ENCODE results near the gene GARIN5A. TPM values are rescaled to one million over a fixed set of nuclear protein-coding genes. Genes with fewer than 3 reads are reported as not detected.
"Not testable (repeated sequence)": the region's sequence is repeated elsewhere in the genome, so short reads cannot be mapped to it uniquely, and the experiment has no call there.

GARIN5A gene
- total RNA-seq, 1 donor from 2014 or later, result 1.1 TPM

DNA sequence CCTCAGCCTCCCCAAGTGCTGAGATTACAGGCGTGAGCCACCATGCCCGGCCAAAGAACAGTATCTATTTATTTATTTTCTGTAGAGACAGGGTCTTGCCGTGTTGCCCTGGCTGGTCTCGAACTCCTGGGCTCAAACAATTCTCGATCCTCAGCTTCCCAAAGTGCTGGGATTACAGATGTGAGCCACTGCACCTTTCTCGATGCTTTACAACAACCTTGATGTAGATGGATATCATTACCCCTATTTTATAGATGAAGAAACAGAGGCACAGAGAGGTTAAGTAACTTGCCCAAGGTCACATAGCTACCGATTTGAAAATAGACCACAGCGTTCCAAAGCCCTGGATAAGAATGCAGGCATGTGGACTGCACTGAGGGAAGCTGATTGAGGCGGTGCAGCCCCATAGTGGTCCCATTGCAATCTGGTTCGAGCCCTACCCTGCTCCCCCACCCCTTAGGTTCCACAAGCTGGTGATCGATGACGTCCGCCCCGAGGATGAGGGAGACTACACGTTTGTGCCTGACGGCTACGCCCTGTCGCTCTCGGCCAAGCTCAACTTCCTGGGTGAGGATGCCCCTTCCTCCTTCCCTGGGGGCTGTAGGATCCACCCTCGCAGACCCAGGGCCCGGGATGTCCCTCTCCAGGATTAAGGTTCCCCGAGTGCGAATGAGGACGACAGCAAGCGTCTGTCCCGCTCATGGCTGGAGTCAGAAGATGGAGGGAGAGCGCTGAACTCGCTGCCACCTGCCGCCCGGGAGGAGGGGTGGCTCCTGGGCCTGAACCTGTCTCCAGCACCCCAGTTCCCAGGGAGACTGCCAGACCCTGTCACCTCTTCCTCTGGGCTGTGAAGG lies 26.1 kb downstream of the GARIN5A start:
- no peak overlapping the region for H3K4me3 Mint-ChIP-seq
- TF ChIP-seq, protein P1, sequence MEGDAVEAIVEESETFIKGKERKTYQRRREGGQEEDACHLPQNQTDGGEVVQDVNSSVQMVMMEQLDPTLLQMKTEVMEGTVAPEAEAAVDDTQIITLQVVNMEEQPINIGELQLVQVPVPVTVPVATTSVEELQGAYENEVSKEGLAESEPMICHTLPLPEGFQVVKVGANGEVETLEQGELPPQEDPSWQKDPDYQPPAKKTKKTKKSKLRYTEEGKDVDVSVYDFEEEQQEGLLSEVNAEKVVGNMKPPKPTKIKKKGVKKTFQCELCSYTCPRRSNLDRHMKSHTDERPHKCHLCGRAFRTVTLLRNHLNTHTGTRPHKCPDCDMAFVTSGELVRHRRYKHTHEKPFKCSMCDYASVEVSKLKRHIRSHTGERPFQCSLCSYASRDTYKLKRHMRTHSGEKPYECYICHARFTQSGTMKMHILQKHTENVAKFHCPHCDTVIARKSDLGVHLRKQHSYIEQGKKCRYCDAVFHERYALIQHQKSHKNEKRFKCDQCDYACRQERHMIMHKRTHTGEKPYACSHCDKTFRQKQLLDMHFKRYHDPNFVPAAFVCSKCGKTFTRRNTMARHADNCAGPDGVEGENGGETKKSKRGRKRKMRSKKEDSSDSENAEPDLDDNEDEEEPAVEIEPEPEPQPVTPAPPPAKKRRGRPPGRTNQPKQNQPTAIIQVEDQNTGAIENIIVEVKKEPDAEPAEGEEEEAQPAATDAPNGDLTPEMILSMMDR (conservative IDR thresholded peaks at IDR 0.05), result no peak
- peaks cover 8% of the 10 kb centered on the region for H3K27me3 Mint-ChIP-seq (ENCODE audit: low read depth)
- peak overlapping the region; percentile 43 for H3K27ac Mint-ChIP-seq (ENCODE audit: unreplicated experiment)
- no peak for DNase-seq (ENCODE audit: low read depth, low spot score)
- no peaks in the 10 kb centered on the region for H3K4me1 Mint-ChIP-seq
- H3K36me3 Mint-ChIP-seq (ENCODE audit: low read depth), result no peaks in the 10 kb centered on the region
- H3K9me3 Mint-ChIP-seq, result peaks cover 3% of the 10 kb centered on the region

DNA sequence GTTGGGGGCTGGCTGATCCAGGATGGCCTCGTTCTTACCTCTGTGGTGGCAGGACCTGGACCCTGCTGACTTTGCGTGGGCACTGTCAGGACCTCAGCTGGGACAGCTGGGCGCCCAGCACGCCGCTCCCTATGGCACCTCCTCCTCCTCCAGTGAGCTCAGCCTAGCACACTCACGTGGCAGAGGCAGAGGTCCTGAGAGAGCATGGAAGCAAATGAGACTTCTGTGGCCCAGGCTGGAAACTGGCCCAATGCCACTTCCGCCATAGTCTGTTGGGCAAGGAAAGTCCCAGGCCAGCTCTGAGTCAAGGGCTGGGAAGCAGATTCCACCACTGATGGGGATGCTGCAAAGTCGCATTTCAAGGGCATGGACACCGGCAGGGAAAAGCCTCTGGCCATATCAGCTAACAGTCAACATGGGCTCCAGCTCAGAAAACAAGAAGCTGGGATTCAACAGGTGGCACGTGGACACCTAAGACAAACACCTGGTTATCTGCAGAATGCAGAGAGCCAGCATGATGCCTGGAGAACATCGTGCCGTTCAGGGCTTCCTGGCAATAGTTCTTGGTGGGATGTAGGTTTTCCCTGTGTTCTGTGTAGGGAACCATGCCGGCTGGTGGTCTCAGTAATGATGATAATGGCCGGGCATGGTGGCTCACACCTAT lies 27.3 kb downstream of the GARIN5A start:
- H3K27ac Mint-ChIP-seq (ENCODE audit: unreplicated experiment), result no peak overlapping the region
- no peaks in the 10 kb centered on the region for H3K36me3 Mint-ChIP-seq (ENCODE audit: low read depth)
- H3K4me1 Mint-ChIP-seq, result no peaks in the 10 kb centered on the region
- no peak overlapping the region for H3K4me3 Mint-ChIP-seq
- H3K27me3 Mint-ChIP-seq (ENCODE audit: low read depth), result peaks cover 10% of the 10 kb centered on the region
- peaks cover 3% of the 10 kb centered on the region for H3K9me3 Mint-ChIP-seq
- DNase-seq (ENCODE audit: low read depth, low spot score), result no peak
- TF ChIP-seq, protein P1 (conservative IDR thresholded peaks at IDR 0.05), result no peak

DNA sequence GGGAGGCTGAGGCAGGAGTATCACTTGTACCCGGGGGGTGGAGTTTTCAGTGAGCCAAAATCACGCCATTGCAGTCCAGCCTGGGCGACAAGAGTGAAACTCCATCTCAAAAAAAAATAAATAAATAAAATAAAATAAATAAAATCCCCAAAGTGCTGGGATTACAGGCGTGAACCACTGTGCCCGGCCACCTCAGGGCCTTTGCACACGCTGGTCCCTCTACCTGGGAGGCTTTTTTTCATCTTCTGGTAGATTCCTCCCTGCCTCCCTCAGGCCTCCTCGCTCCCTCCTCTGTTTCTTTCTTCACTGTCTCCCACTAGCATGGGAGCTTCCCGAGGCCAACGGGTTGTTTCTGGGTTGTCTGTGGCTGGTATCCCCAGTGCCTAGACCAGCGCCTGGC lies 28.9 kb downstream of the GARIN5A start:
- no peak overlapping the region for H3K27ac Mint-ChIP-seq (ENCODE audit: unreplicated experiment)
- DNase-seq (ENCODE audit: low read depth, low spot score), result no peak
- peaks cover 10% of the 10 kb centered on the region for H3K27me3 Mint-ChIP-seq (ENCODE audit: low read depth)
- H3K4me1 Mint-ChIP-seq, result no peaks in the 10 kb centered on the region
- no peak overlapping the region for H3K4me3 Mint-ChIP-seq
- TF ChIP-seq, protein P1 (conservative IDR thresholded peaks at IDR 0.05), result no peak
- peaks cover 8% of the 10 kb centered on the region for H3K9me3 Mint-ChIP-seq
- no peaks in the 10 kb centered on the region for H3K36me3 Mint-ChIP-seq (ENCODE audit: low read depth)

DNA sequence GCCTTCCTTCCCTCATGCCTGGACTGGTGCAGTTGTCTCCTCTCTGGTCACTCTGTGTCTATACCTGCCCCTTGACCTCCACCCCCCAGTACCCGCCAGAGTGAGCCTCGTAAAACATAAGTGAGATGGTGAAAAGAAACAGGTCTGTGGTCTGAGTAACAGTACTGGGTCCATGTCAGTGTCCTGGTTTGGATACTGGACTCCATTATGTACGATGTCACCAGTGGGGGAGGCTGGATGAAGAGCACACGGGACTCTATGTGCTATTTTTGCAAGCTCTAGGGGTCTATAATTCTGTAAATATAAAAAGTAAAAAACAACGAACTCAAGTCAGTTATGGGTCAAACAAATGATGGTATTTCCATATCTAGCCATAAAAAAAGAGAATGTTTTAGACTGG lies 29.6 kb downstream of the GARIN5A start:
- Mint-ChIP-seq H3K36me3 (ENCODE audit: low read depth) (no peaks in the 10 kb centered on the region), H3K4me3 (no peak overlapping the region), H3K27me3 (ENCODE audit: low read depth) (peaks cover 9% of the 10 kb centered on the region), H3K27ac (ENCODE audit: unreplicated experiment) (no peak overlapping the region), H3K4me1 (no peaks in the 10 kb centered on the region), H3K9me3 (peaks cover 8% of the 10 kb centered on the region)
- TF ChIP-seq, protein P1 (conservative IDR thresholded peaks at IDR 0.05), result no peak
- DNase-seq (ENCODE audit: low read depth, low spot score), result no peak

DNA sequence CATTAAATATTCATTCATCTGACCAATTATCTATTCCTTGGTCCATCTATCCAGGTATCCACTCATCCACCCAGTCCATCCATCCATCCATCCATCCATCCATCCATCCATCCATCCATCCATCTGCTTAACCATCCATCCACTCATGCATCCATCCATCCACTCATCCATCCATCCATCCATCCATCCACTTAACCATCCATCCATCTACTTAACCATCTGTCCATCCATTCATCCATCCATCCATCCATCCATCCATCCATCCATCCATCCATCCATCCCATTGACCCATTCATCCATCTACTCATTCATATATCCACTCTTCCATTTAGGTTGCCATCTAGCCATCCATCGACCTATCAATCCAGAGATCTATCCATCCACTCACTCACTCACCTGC lies 32.6 kb downstream of the GARIN5A start:
- Mint-ChIP-seq H3K9me3 (peaks cover 8% of the 10 kb centered on the region), H3K27ac (ENCODE audit: unreplicated experiment) (no peak overlapping the region), H3K27me3 (ENCODE audit: low read depth) (peaks cover 18% of the 10 kb centered on the region), H3K36me3 (ENCODE audit: low read depth) (no peaks in the 10 kb centered on the region), H3K4me3 (no peak overlapping the region), H3K4me1 (no peaks in the 10 kb centered on the region)
- TF ChIP-seq, protein P1 (conservative IDR thresholded peaks at IDR 0.05), result no peak
- DNase-seq (ENCODE audit: low read depth, low spot score), result no peak

DNA sequence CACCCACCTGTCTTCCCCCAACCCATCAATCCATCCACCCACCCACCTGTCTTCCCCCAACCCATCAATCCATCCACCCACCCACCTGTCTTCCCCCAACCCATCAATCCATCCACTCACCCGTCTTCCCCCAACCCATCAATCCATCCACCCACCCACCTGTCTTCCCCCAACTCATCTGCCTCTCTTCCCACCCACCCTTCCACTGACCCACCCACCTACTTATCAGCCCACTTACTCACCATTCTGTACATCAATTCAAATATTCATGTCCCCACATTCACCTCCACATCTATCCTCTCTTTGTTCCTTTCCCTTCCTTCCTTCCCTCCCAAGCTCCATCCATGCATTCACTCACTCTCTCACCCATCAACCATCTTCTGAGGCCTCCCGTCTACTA lies 37.5 kb downstream of the GARIN5A start:
- H3K27ac Mint-ChIP-seq (ENCODE audit: unreplicated experiment); H3K9me3 Mint-ChIP-seq; H3K4me3 Mint-ChIP-seq; DNase-seq (ENCODE audit: low read depth, low spot score); H3K4me1 Mint-ChIP-seq; H3K36me3 Mint-ChIP-seq (ENCODE audit: low read depth): not testable (repeated sequence)
- peaks cover 40% of the 10 kb centered on the region for H3K27me3 Mint-ChIP-seq (ENCODE audit: low read depth)
